C4-2B (cell line): ENCODE data around the gene GALNT12.

ENCODE experiments used
- ZFX ChIP-seq: fragments of 450-650 bp; IDR thresholded peaks from 2 replicates; pipeline ENCODE4 v1.6.1; 2017
- TF ChIP-seq, protein P1 (sequence below): fragments of 450-650 bp; conservative IDR thresholded peaks from 2 replicates; pipeline ENCODE4 v1.5.1; 2017; ENCODE audit warnings: mild to moderate bottlenecking

DNA sequence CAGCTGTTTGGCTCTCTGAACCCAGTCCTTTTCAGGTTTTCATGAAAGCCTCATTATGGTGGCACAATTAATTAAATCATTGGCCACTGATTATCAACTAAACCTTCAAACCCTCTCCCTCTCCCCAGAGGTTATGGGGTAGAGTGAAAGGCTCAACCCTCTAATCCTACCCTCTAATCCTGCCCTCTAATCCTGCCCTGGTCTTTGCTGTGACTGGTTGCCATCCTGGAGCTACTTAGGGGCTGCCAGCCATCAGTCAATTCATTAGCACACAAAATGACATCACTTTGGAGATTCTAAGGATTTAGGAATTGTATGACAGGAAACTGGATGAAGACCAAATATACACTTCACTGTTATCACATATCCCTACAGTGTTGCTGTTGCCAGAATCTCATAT, 47.2 kb upstream of the GALNT12 start:
- TF ChIP-seq, protein P1, sequence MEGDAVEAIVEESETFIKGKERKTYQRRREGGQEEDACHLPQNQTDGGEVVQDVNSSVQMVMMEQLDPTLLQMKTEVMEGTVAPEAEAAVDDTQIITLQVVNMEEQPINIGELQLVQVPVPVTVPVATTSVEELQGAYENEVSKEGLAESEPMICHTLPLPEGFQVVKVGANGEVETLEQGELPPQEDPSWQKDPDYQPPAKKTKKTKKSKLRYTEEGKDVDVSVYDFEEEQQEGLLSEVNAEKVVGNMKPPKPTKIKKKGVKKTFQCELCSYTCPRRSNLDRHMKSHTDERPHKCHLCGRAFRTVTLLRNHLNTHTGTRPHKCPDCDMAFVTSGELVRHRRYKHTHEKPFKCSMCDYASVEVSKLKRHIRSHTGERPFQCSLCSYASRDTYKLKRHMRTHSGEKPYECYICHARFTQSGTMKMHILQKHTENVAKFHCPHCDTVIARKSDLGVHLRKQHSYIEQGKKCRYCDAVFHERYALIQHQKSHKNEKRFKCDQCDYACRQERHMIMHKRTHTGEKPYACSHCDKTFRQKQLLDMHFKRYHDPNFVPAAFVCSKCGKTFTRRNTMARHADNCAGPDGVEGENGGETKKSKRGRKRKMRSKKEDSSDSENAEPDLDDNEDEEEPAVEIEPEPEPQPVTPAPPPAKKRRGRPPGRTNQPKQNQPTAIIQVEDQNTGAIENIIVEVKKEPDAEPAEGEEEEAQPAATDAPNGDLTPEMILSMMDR, result no peak
- TF ChIP-seq ZFX, result no peak
